ENCODE results near the gene CHST3.
A peak's percentile ranks its signal among the peaks of the same experiment; 100 is the strongest.

The CHST3 gene

DNA sequence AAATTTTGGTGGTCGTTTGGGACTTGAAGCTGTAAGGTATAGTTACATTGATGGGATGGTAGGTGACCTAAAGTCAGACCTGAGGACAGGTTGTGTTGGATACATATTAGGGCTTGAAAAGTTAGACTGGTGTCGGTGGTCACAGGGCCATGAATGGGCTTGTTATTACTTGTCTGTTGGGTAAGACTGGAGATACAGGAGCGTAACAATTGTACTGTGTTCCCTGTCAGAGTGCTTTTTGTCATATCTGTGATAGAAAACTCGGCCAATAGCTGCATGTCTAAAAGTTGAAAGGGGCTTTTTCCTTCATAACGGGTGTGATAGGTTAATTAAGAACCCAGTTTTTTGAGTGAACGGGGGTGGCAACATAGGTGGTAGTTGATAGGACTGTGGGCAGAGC lies 13.5 kb upstream of the CHST3 start:
- DNase-seq (ENCODE audit: low read depth): no peak

DNA sequence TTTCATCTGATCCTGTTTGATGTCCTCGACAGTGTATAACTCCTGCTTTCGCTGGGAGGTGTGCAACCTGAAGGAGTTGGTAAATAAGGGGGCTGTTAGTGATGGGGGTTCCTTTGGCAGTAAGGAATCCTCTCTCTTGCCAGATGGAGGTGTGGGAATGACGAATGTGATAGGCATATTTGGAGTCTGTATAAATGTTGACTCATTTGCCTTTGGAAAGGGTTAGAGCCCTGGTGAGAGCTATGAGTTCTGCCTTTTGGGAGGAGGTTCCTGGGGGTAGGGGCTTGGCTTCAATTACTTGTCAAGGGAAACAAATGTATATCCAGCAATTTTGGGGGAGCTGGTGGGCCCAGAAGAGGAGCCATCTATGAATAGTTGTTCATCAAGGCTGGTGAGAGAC lies 11.4 kb upstream of the CHST3 start:
- peak; percentile 33 for DNase-seq (ENCODE audit: low read depth)

DNA sequence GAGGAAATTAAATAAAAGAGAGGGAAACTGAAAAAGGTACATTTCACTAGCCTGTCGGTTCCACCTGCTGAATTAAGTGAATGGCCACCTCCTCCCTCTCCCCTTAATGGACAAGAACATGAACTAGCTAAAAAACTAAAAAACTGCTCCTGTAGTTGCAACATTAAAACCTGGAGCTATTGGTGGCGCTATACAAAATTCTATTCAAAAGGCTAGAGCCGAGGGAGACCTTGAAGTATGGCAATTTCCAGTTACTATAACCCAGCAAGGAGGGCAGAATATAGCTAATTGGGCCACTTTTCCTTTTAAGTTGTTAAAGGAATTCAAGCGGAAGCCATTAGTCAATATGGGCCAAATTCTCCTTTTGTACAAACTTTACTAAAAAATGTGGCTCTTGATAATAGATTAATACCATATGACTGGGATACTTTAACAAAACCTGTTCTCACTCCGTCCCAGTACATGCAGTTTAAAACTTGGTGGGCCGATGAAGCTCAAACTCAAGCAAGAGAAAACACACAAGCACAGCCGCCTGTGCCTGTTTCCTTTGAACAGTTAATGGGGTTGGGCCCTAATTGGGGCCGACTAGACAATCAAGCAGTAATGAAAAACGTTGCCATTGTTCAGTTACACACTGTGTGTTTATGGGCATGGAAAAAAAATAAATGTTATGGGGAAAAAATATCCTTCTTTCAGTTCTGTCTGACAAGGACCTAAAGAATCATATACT lies 6.5 kb upstream of the CHST3 start:
- peak; percentile 40 for DNase-seq (ENCODE audit: low read depth)

DNA sequence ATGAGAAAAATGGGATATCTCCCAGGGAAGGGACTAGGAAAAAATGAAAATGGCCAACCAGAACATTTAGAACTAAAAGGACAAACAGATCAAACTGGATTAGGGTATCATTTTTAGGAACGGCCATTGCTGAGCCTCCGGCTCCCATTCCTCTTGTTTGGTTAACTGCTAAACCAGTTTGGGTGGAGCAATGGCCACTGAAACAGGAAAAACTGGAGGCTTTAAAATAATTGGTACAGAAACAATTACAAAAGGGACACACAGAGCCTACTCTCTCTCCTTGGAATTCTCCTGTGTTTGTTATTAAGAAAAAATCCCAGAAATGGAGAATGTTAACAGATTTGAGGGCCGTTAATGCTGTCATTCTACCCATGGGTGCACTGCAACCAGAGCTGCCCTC lies 4.7 kb upstream of the CHST3 start:
- no peak for DNase-seq (ENCODE audit: low read depth)

DNA sequence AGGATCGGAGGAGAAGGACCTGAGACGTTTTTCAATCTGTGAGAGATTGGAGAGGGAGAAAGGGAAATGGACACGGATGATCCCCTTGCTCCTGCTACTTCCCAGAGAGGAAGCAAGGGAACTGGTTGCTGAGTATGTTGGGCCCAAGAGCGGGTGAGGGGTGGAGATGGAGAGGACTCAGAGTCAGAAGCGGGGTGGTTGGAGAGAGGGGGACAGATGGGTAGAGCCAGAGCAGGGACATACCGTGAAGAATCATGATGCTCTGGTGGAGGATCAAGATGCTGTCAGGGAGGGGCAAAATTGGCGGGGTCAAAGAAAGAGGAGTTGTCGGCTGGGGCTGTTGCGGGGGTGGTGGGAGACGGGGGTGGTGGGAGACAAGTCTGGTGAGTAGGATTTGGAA lies 2.4 kb upstream of the CHST3 start:
- no peak for DNase-seq (ENCODE audit: low read depth)

DNA sequence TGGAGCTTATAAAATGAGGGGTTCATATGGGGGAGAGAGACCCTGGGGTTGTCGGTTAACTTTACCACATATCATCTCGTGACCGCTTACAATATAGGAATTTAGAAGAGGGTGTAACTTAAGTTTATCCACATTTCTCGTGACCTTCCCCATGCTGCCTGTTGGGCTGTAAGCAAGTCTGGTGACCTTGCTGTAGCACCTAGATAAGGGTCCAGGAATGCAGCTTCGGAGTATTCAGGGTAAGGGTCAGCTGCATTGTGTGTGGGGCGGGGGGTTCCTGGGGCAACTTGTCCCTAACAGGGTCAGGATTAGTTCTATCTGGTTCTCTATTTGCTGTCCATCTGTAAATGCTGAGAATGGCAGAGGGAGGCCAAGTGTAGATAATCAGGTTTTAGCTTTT lies 1.3 kb upstream of the CHST3 start:
- no peak for DNase-seq (ENCODE audit: low read depth)

DNA sequence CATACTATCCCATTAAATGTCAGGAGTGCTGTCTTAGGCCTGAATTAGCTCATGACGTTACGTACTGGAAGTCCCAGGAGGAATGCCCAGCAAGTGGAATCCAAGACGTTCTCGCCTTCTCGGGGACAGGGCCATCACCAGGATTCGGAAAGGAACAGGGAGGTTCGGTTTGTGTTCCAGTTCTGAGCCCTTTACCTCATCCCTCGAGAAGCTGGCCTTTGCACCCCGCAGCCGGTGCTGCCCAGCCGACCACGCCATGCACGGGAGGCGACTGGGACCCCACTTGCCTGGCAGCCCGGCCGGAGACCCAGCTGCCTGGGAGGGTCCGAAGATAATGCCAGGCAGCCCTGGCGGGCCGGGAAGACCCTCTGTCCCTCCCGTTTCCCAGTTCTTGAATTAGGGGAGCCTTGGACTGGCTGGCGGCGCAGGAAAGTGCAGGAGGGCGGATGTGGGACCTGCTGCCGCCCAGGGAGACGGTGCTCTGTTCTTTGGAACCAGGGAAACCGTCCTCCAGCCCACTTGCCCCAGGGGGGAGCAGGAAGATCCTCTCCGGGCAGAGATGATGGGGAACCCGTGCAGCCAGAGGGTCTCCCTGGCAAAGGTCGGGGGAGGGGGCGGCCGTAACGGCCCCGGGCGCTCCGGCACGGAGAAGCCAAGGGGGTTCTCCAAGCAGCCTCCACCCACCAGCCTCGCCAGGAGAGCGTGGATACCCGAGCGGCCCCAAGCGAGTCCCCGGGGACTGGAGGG lies 671 bp upstream of the CHST3 start:
- no peak for DNase-seq (ENCODE audit: low read depth)

DNA sequence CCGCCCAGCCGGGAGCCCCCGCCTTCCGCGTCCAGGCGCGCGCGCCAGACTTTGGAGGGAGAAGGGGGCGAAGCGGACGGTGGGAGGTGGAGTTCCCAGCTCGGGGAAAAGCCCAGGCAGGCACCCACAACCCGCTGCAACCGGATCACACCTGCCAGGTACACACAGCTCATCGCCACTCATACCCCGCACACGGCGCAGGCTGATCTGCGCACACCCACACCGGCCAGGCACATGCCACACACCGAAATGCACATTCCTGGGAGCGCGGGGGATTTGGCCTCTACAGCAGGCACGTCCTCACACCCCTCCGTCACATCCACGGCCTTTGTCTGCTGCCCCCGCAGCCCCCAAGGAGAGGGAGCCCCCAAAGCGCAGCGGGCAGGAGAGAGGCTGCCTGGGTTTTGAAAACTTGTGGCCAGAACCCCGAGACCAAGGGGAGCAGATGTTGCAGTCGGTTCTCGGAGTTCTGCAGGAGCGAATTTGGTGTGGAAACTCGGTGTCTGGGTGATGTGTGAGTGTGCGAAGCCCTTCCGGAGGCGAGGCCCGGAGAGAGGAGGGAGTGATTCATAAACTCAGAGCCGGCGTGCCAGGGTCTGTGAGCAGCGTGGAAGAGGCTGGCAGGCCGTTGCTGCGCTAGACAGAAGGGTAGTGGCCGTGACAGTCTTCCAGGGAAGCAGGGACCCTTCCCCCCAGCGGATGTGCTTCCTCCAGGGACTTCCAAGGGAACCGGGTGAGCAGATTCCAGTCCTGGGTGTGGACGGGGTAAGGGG lies 734 bp downstream of the CHST3 start:
- peak; percentile 90 for DNase-seq (ENCODE audit: low read depth)

DNA sequence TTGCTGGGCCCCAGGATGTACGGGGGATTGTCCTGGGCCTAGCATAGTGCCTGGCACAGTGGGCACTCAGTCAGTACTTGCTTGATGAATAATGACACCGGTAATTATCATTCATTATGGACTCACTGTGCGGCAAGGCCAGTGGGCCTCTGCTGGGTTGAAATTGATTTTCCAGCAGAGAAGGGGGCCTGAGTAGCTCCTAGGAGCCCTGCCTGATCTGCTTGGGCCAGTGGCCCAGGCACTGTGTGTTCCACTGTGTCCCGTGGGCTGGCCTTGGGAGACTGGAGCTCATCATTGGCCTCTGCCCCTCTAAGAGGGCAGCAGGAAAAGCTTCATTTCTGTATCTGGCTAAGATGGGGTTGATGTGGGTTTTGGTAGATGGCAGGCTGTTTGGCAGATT lies 1.4 kb downstream of the CHST3 start:
- peak; percentile 24 for DNase-seq (ENCODE audit: low read depth)

DNA sequence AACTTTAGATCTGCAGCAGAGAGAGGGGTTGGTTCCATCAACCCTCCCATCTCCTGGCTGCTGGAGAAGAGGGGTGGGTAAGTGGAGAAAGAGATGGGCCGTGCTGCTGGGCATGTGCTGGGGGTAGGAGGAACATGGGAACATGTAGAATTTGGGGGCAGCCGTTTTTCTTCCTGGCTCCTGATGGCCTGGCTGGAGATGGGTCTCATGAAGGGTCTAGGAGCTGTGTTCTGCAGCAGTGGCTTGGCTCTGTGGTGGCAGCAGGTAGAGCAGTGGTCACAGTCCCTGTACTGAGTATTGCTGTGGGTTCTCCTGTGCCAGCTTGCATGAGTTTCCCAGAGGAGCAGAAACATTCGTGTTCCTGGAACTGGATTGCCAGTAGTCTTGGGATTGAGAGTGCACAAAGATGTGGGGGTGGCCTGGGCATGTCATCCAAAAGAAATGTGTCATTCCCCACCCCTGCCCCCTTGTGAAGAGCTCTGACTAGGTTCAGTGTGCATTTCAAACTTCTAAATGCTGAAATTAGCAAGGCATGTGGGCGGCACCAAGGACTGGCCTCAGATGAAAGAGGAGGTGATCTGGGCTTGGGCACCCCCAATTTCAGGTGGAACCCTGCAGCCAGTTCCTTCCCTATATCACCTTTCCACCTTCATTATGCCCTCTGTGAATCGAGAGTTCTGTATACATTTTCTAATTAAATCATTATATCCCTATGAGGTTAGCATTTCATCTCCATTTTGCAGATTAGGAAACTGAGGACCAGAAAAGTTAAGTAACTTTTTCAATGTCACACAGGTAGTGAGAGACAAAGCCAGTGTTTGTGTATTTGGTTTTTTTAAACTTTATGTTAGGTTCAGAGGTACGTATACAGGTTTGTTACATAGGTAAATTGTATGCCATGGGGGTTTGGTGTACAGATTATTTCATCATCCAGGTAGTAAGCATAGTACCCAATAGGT lies 2.1 kb downstream of the CHST3 start:
- peak; percentile 71 for DNase-seq (ENCODE audit: low read depth)

DNA sequence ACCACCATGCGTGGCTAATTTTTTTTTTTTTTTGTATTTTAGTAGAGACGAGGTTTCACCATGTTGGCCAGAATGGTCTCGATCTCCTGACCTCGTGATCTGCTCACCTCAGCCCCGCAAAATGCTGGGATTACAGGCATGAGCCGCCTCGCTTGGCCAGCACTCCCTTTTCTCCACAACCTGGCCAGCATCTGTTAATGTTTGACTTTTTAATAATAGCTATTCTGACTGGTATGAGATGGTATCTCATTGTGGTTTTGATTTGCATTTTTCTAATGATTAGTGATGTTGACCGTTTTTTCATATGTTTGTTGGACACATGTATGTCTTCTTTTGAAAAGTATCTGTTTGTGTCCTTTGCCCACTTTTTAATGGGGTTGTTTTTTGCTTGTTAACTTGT lies 3.8 kb downstream of the CHST3 start:
- peak; percentile 25 for DNase-seq (ENCODE audit: low read depth)

DNA sequence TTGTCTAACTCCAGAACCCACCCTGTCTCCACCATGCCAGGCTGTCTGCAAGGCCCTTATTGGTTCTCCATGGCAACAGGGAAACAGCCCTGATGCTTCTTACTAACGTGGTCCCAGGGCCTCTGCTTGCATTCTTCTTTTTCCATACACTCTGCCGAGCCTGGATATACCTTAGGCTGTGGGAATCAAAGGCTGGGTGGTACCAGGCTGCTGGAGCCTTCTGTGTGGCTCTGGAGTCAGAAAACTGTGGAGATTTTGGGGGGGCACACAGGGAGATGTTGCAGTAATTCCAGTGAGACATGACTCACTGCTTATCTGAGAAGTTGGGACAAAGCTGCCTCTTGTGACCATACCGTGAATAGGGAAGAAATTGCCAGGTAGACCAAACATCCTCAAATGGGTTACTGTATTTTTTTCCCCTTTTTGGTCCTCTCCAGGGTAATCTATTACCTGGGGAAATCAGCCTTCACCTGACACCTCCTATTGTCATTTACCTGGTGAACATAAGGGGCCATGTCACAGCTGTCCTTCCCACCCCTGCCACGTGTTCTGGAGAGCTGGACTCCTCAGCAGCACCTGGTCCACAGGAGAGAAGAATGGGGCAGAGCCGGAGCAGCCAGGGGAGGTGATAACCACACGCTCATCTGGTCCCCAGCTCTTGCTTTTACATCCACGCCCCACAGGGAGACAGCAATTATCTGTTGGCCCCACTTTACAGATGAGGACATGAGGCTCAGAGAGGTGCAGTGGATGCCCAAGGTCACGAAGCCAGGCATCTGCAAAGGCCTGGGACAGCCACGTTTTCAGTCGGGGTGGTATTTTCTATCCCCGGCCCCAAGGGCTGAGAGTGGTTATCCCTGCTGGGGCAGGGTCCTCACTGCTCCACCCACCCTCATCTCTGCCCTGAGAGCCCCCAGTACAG lies 4.6 kb downstream of the CHST3 start:
- DNase-seq (ENCODE audit: low read depth): peak; percentile 48

DNA sequence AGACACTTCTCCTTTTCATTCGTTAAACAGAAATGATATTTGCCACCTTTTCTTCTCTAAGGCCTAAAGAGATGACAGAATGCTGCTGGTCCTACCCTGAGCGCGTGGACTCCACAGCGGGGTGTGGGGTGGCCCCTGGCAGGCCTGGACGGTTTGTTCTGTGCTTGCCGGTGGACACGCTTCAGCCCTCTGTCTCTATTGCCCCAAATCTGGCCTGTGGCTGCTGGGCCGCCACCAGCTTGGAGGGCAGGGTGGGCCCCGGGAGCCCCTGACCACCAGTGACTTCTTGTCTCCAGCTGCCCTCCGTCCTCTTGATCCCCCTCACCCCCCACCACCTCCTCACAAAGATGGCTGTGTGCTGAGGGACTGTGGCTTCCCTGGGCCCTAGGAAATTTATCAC lies 5.7 kb downstream of the CHST3 start:
- DNase-seq (ENCODE audit: low read depth): no peak

DNA sequence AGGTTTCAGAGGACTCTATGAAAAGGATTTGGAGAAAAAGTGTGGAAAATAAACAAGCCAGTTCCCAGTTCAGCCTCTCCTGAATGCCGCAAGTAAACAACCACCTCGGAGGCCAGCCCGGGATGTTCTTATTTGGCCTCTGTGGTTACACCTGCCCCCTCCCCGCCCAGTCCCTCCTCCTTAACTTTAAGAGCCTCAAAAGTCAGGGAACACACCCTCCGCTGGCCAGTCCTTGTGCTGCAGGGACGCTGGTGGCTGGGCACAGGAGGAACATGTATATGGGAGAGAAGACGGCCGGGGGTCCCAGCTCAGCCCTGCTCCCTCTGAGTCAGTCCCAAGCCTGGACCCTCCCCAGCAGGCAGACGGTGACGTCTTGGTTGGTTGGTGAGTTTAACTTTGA lies 6.1 kb downstream of the CHST3 start:
- DNase-seq (ENCODE audit: low read depth): peak; percentile 42

DNA sequence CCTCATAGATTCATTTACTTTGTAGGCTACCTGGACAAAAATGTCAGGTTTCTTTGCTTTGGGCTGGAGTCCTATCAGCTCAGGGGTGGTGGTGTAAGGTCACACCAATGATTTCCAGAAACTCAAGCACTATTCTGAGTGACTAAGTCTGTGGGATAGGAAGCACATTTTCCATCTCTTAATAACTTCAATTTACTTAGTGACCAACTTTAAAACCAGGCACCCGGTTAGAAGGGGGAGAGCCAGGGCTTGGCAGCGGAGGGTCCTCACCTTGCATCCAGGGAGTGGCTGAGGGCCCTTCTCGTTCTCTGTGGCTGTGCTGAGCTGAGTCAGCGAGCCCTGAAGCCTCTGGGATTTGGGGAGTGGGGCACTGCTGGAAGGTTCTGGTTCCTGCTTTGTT lies 6.7 kb downstream of the CHST3 start:
- DNase-seq (ENCODE audit: low read depth): peak; percentile 26

DNA sequence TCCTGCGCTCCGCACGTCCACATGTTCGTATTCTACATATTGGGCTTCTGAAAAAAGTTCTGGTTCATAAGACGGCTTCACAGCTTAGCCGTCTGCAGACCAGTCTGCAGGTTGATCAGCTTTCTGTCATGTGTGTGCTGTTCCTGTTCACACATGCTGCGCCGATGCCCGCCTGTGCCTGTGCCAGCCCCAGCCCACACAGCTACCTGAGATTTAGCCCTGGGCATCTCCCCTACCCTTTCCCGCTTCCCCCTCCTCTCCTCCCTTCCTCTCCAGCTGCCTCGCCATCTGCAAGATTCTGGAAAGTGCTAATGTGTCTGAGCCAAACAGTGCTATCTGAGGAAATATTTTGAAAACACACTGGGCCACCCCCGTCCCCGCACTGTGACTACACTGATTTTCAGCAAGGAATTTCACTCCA lies 7.1 kb downstream of the CHST3 start:
- DNase-seq (ENCODE audit: low read depth): no peak

DNA sequence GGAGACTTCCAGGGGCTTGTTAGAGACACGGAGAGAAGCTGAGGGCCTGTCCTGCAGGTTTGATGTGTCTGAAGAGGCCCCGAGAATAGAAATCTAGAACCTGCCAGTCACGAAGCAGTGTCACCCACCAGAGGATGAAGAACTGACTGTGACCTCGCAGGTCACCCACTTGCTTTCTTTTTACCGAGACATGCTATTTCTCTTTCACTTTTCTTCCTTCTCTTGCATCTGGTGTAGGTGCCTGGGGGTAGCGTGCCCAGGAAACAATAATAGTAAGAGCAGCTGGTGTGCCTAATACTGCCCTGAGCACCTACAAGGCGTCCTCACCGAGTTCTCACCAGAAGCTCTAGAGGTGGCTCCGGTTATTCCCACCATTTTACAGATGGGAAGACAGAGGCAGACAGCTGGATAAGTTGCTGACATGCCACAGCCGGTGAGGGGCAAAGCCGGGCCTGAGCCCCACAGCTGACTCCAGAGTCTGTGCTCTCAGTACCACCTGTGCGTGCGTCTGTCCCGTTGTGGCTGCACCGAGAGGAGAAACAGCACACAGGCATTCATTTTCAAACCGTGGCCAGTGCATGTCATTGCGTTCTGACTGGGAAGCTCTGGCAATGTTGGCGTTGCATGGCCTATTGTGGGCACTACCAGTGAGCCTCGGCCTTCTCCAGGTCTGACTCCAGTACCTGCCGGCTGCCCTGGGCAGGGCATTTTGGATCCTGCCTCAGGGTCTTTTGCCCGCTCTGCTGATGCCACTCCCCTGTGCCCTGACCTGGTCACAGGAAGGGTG lies 7.8 kb downstream of the CHST3 start:
- DNase-seq (ENCODE audit: low read depth): no peak

DNA sequence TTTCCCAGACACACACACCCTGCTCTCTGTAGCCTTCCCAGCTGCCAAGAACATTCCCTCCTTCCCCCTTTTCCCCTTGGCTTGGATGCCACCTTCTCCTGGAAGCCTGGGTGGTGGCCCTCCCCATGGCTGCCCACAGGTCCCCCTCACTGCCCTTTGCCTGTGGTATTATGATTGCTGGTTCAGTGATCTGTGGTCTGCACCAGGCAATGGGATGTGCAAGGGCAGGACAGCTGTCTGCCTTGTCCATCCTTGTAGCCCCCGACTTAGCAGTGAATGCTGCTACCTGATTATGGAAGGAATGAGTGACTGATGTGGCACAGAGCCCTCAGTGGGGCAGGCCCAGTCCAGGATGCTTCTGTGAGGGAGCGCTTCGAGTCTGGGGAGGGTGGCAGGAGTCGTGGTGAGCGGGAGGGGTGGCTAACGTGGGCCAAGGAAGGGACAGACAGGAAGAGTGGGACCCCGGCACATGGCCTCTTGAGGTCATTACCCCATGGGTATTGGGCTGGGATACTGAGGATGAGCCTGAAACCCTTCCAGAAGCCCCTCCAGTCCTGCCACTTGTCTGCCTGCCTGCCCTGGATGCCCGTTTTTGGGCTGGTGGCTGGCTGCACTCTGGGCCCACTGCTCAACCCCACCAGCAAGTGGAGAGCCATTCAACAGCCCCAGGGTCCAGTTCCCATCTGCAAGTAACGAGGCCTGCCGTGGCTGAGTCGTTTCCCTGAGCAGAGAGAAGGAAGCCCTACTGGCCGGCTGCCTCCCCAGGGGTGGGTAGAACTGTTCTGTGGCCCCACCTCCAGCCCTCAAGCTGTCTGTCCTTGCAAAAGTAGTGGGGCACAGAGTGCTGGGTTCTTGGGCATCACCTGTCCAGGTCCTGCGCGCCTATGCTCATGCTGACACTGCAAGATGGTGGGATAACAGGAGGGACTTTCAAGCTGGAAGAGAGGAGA lies 8.8 kb downstream of the CHST3 start:
- peak; percentile 46 for DNase-seq (ENCODE audit: low read depth)
